ENCODE results near the gene ZNF534.

DNA sequence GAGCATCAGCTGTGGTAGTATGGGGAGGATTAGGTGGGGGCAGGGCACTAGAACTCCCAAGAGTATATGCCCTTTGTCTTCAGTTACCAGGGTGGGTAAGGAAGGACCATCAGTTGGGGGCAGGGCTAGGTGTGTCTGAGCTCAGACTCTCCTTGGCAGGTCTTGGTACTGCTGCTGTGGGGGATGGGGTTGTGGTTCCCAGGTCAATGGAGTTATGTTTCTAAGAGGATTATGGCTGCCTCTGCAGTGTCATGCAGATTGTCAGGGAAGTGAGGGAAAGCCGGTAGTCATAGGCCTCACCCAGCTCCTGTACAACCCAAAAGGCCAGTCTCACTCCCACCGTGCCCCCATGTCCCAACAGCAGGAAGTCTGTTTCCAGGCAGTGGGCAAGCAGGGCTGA lies 15.6 kb downstream of the ZNF534 start:
- TF ChIP-seq, protein P1, sequence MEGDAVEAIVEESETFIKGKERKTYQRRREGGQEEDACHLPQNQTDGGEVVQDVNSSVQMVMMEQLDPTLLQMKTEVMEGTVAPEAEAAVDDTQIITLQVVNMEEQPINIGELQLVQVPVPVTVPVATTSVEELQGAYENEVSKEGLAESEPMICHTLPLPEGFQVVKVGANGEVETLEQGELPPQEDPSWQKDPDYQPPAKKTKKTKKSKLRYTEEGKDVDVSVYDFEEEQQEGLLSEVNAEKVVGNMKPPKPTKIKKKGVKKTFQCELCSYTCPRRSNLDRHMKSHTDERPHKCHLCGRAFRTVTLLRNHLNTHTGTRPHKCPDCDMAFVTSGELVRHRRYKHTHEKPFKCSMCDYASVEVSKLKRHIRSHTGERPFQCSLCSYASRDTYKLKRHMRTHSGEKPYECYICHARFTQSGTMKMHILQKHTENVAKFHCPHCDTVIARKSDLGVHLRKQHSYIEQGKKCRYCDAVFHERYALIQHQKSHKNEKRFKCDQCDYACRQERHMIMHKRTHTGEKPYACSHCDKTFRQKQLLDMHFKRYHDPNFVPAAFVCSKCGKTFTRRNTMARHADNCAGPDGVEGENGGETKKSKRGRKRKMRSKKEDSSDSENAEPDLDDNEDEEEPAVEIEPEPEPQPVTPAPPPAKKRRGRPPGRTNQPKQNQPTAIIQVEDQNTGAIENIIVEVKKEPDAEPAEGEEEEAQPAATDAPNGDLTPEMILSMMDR (IDR thresholded peaks at IDR 0.05; ENCODE audit: insufficient read depth, low read depth, low read length) = no peak
- no peak for TF ChIP-seq EZH2 (IDR thresholded peaks at IDR 0.05; ENCODE audit: insufficient read depth, low read length)
